Glutamatergic neuron (in vitro differentiated cells): ENCODE data around the gene MSX1. TPM values are rescaled to one million over a fixed set of nuclear protein-coding genes. Genes with fewer than 3 reads are reported as not detected.

Experiments
- DNase-seq: peaks from one replicate; pipeline ENCODE4 v3.0.0; 2022
- H3K27ac Mint-ChIP-seq: one replicate; pipeline ENCODE4 v1.8.0; 2020; ENCODE audit warnings: mild to moderate bottlenecking, mixed read lengths, inconsistent platforms; ENCODE audit not compliant: unreplicated experiment
- H3K27me3 Mint-ChIP-seq: one replicate; pipeline ENCODE4 v1.8.0; 2020; ENCODE audit warnings: mild to moderate bottlenecking, moderate library complexity, mixed read lengths, inconsistent platforms; ENCODE audit not compliant: unreplicated experiment
- H3K36me3 Mint-ChIP-seq: one replicate; pipeline ENCODE4 v1.8.0; 2020; ENCODE audit warnings: mild to moderate bottlenecking, mixed read lengths, inconsistent platforms; ENCODE audit not compliant: unreplicated experiment
- H3K4me1 Mint-ChIP-seq: one replicate; pipeline ENCODE4 v1.8.0; 2020; ENCODE audit warnings: mild to moderate bottlenecking, low read depth, mixed read lengths, inconsistent platforms; ENCODE audit not compliant: unreplicated experiment
- H3K4me3 Mint-ChIP-seq: one replicate; pipeline ENCODE4 v1.8.0; 2020; ENCODE audit warnings: mild to moderate bottlenecking, mixed read lengths, inconsistent platforms; ENCODE audit not compliant: unreplicated experiment
- H3K9me3 Mint-ChIP-seq: one replicate; pipeline ENCODE4 v1.8.0; 2020; ENCODE audit warnings: mild to moderate bottlenecking, moderate library complexity, mixed read lengths, inconsistent platforms; ENCODE audit not compliant: unreplicated experiment
- CTCF ChIP-seq: fragments of 200-600 bp; sonication (generic); IDR thresholded peaks from one replicate; pipeline ENCODE4 v1.5.0; 2021; ENCODE audit not compliant: partially characterized antibody, unreplicated experiment
- total RNA-seq: library from RNA; stranded (reverse); fragmentation: NEBNext Ultra II Directional; extraction: Animal tissue kit (Norgen Biotek cat#: 25700); gene quantifications from one replicate; pipeline ENCODE4 v1.2.1, GENCODE V29; 2021; ENCODE audit not compliant: unreplicated experiment

Gene MSX1
- total RNA-seq, 1 donor from 2014 or later = 0.22 TPM

- H3K4me1 Mint-ChIP-seq = peaks cover 8% of the 10 kb centered on the region
- DNase-seq = no peak
- peaks cover 14% of the 10 kb centered on the region for H3K9me3 Mint-ChIP-seq
- TF ChIP-seq CTCF = no peak
- H3K27me3 Mint-ChIP-seq = peaks cover 40% of the 10 kb centered on the region
- peaks cover 4% of the 10 kb centered on the region for H3K36me3 Mint-ChIP-seq
- H3K4me3 Mint-ChIP-seq = no peak overlapping the region
- H3K27ac Mint-ChIP-seq = no peak overlapping the region
These were observed 5.0 kb downstream of the MSX1 start for GRCh38 chr4:4864443-4864939.

GRCh38 chr4:4864940-4865704 is 5.7 kb downstream of the MSX1 start:
- Mint-ChIP-seq H3K4me3 (peak overlapping the region; percentile 63), H3K36me3 (peaks cover 4% of the 10 kb centered on the region), H3K9me3 (peaks cover 14% of the 10 kb centered on the region), H3K27me3 (peaks cover 41% of the 10 kb centered on the region), H3K27ac (no peak overlapping the region), H3K4me1 (peaks cover 12% of the 10 kb centered on the region)
- DNase-seq = no peak
- no peak for TF ChIP-seq CTCF

GRCh38 chr4:4865705-4866123 is 6.2 kb downstream of the MSX1 start:
- Mint-ChIP-seq H3K4me3 (peak overlapping the region; percentile 96), H3K4me1 (peaks cover 13% of the 10 kb centered on the region), H3K27ac (no peak overlapping the region), H3K27me3 (peaks cover 41% of the 10 kb centered on the region), H3K36me3 (peaks cover 4% of the 10 kb centered on the region), H3K9me3 (peaks cover 12% of the 10 kb centered on the region)
- TF ChIP-seq CTCF = no peak
- no peak for DNase-seq

GRCh38 chr4:4866124-4866865 is 6.8 kb downstream of the MSX1 start:
- peaks cover 4% of the 10 kb centered on the region for H3K36me3 Mint-ChIP-seq
- peaks cover 10% of the 10 kb centered on the region for H3K4me1 Mint-ChIP-seq
- H3K4me3 Mint-ChIP-seq = peak overlapping the region; percentile 96
- H3K27ac Mint-ChIP-seq = no peak overlapping the region
- no peak for TF ChIP-seq CTCF
- peaks cover 44% of the 10 kb centered on the region for H3K27me3 Mint-ChIP-seq
- peaks cover 12% of the 10 kb centered on the region for H3K9me3 Mint-ChIP-seq
- peak; percentile 58 for DNase-seq
